Measurements from ENCODE around the gene LMF1. TPM values are rescaled to one million over a fixed set of nuclear protein-coding genes. Genes with fewer than 3 reads are reported as not detected.
"Not testable (repeated sequence)": the region's sequence is repeated elsewhere in the genome, so short reads cannot be mapped to it uniquely, and the experiment has no call there.

LMF1 gene
- total and polyA plus RNA-seq, 2 of the 4 experiments (the other 2 are of a cell fraction): 7.7 to 13.1 TPM

GRCh38 chr16:820044-820408 is 150.8 kb downstream of the LMF1 start:
- dilution Hi-C loops (cut with HindIII; ENCODE audit: low sequenced_read_pairs, unreplicated experiment); BruUV-seq (replicated peaks): not testable (repeated sequence)

More at GRCh38 chr16:820044-820408, 150.8 kb downstream of the LMF1 start:
- H3K9me1 ChIP-seq (ENCODE audit: insufficient read depth, low read length); H2AK5ac ChIP-seq (ENCODE audit: low read depth, low read length); H2AK9ac ChIP-seq (replicated peaks; ENCODE audit: low read depth, low read length, poor library complexity); H3K18ac ChIP-seq (ENCODE audit: low read depth, low read length); POLR2A ChIA-PET (ENCODE audit: unreplicated experiment); H2BK20ac ChIP-seq (ENCODE audit: low read depth, low read length); H3K36me3 ChIP-seq (ENCODE audit: control insufficient read depth, insufficient read depth, low read length); H3K56ac ChIP-seq (ENCODE audit: extremely low read depth, insufficient read depth, low read length); H4K5ac ChIP-seq (ENCODE audit: low read depth, low read length); H3K23ac ChIP-seq (ENCODE audit: low read depth, low read length); H2BK15ac ChIP-seq (ENCODE audit: low read depth, low read length); H2AFZ ChIP-seq (replicated peaks; ENCODE audit: low read length, poor library complexity); H3K9ac ChIP-seq (ENCODE audit: low read depth, low read length); CTCF ChIA-PET; H3K9me3 ChIP-seq (ENCODE audit: control insufficient read depth, insufficient read depth, low read length); ATAC-seq (ENCODE audit: low read depth); H4K8ac ChIP-seq (ENCODE audit: low read depth in 2 of 2, low read length in 2 of 2); H3K4ac ChIP-seq (ENCODE audit: low read depth, low read length); H3K4me2 ChIP-seq (ENCODE audit: low read depth, low read length); H3K4me3 ChIP-seq (ENCODE audit: insufficient read depth, low read depth, low read length); intact Hi-C loops (cut with micrococcal nuclease); H2BK120ac ChIP-seq (ENCODE audit: low read depth, low read length); H4K20me1 ChIP-seq (ENCODE audit: insufficient read depth, low read length); H3K14ac ChIP-seq (replicated peaks; ENCODE audit: low read depth, low read length); H3K4me1 ChIP-seq (ENCODE audit: control insufficient read depth, insufficient read depth, low read length); DNase-seq; H4K91ac ChIP-seq (ENCODE audit: insufficient read depth, low read depth, low read length); H2BK5ac ChIP-seq (ENCODE audit: low read depth, low read length, poor library complexity, severe bottlenecking); H3K79me1 ChIP-seq (ENCODE audit: low read depth in 1 of 2, low read length in 2 of 2); H3K27ac ChIP-seq (ENCODE audit: insufficient read depth, low read length): not testable (repeated sequence)
- in situ Hi-C loops (cut with MboI; ENCODE audit: low sequenced_read_pairs): loop anchor here (25.0 kb wide), 1 partner anchor 392 kb away; no protein-coding TSS in a partner anchor
- 93% methylated on average over 4 of the region's 10 CpGs; no CpG with 5 or more reads in 1 of the 2 experiments for WGBS, 2 experiments (ENCODE audit: extremely low coverage in 2 of 2, insufficient read length in 1 of 2)
- peaks cover 37% of the 10 kb centered on the region for H3K27me3 ChIP-seq (ENCODE audit: control insufficient read depth, insufficient read depth, low read length)
